DND-41 (cell line): Measurements from ENCODE around the gene AUTS2.

Source experiments
- EZH2 ChIP-seq: IDR thresholded peaks from 3 replicates; pipeline ENCODE4 v1.6.1; 2012; ENCODE audit warnings: borderline replicate concordance, low read depth, mild to moderate bottlenecking, moderate library complexity, low read length, inconsistent platforms; ENCODE audit not compliant: severe bottlenecking
- TF ChIP-seq, protein P1 (sequence below): IDR thresholded peaks from 2 replicates; pipeline ENCODE4 v1.5.1; 2012; ENCODE audit warnings: borderline replicate concordance, low read length, moderate library complexity, mild to moderate bottlenecking; ENCODE audit not compliant: poor library complexity, severe bottlenecking; ENCODE audit errors: extremely low read depth

DNA sequence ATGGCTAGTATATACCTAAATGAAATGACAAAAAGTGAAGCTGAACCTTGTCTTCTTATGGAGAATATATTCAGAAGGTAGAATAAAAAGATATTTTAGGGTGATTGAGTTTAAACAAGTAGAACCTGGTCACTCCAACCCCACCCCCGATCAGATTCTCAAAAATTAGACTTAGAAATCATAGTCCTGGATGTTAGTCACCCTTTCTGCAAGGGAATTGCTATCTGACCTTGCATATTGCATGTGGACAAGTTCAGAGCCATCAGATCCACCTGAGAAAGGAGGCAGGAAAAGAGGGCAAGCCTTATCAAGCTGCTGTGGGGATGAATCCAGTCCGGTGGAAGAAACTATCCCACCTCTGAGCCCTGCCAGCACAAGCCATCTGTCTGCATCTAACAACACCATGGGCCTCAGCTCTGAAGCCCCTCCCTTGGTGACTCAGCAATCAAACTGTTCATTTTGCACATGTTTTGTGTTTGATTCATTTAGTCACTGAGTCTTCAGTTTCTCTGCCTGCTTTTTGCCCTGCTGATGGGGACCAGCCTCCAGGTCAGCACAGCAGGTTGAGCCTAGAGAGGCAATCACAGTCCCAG, 727.3 kb downstream of the AUTS2 start:
- TF ChIP-seq, protein P1, sequence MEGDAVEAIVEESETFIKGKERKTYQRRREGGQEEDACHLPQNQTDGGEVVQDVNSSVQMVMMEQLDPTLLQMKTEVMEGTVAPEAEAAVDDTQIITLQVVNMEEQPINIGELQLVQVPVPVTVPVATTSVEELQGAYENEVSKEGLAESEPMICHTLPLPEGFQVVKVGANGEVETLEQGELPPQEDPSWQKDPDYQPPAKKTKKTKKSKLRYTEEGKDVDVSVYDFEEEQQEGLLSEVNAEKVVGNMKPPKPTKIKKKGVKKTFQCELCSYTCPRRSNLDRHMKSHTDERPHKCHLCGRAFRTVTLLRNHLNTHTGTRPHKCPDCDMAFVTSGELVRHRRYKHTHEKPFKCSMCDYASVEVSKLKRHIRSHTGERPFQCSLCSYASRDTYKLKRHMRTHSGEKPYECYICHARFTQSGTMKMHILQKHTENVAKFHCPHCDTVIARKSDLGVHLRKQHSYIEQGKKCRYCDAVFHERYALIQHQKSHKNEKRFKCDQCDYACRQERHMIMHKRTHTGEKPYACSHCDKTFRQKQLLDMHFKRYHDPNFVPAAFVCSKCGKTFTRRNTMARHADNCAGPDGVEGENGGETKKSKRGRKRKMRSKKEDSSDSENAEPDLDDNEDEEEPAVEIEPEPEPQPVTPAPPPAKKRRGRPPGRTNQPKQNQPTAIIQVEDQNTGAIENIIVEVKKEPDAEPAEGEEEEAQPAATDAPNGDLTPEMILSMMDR, result no peak
- TF ChIP-seq EZH2, result no peak
